Effector memory CD4-positive, alpha-beta T cell (primary cell): ENCODE data around the gene TAF9.
"Not testable (repeated sequence)": the region's sequence is repeated elsewhere in the genome, so short reads cannot be mapped to it uniquely, and the experiment has no call there.

Experiments used
- DNase-seq, 3 donors: peaks; one replicate each; pipeline ENCODE4 v3.0.0-alpha.2; 2020
- H3K27ac ChIP-seq: 2 replicates; pipeline ENCODE4 v1.7.0; 2013; ENCODE audit warnings: mild to moderate bottlenecking, low read length, moderate library complexity; ENCODE audit not compliant: insufficient read depth, poor library complexity, severe bottlenecking
- H3K27me3 ChIP-seq: replicated peaks from 2 replicates; pipeline ENCODE4 v1.7.0; 2013; ENCODE audit warnings: mild to moderate bottlenecking, low read length; ENCODE audit not compliant: insufficient read depth, control insufficient read depth, poor library complexity, severe bottlenecking
- H3K36me3 ChIP-seq: 2 replicates; pipeline ENCODE4 v1.7.0; 2013; ENCODE audit warnings: mild to moderate bottlenecking, low read length, moderate library complexity; ENCODE audit not compliant: control insufficient read depth, insufficient read depth
- H3K4me1 ChIP-seq: 2 replicates; pipeline ENCODE4 v1.7.0; 2013; ENCODE audit warnings: low read length, mild to moderate bottlenecking; ENCODE audit not compliant: control insufficient read depth, insufficient read depth, poor library complexity, severe bottlenecking
- H3K4me3 ChIP-seq: 2 replicates; pipeline ENCODE4 v1.7.0; 2013; ENCODE audit warnings: low read length, low read depth, mild to moderate bottlenecking; ENCODE audit not compliant: insufficient read depth, poor library complexity, severe bottlenecking
- H3K9me3 ChIP-seq: 2 replicates; pipeline ENCODE4 v1.7.0; 2013; ENCODE audit warnings: mild to moderate bottlenecking, low read length, moderate library complexity; ENCODE audit not compliant: control insufficient read depth

Gene TAF9

DNA sequence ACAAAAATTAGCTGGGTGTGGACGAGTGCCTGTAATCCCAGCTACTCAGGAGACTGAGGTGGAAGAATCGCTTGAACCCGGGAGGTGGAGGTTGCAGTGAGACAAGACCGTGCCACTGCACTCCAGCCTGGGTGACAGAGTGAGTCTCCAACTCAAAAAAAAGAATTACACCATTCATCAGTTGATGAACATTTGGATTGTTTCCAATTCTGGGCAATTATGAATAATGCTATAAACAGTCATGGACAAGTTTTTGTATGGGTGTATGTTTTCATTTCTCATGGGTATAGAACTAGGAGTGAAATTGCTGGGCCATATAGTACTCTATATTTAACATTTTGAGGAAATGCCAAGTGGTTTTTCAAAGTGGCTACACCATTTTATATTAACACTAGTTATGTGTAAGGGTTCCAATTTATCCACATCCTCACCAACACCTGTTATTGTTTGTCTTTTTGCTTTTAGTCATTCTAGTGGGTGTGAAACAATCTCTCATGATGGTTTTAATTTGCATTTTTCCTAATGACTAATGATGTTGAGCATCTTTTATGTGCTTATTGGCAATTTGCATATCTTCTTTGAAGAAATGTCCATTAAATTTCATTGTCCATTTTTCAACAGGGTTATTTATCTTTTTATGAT is 27.7 kb downstream of the TAF9 start:
- Histone ChIP-seq H3K27ac (no peak overlapping the region), H3K9me3 (no peaks in the 10 kb centered on the region), H3K27me3 (no peaks in the 10 kb centered on the region), H3K4me3 (no peak overlapping the region), H3K4me1 (no peaks in the 10 kb centered on the region), H3K36me3 (no peaks in the 10 kb centered on the region)
- DNase-seq, result no peak

DNA sequence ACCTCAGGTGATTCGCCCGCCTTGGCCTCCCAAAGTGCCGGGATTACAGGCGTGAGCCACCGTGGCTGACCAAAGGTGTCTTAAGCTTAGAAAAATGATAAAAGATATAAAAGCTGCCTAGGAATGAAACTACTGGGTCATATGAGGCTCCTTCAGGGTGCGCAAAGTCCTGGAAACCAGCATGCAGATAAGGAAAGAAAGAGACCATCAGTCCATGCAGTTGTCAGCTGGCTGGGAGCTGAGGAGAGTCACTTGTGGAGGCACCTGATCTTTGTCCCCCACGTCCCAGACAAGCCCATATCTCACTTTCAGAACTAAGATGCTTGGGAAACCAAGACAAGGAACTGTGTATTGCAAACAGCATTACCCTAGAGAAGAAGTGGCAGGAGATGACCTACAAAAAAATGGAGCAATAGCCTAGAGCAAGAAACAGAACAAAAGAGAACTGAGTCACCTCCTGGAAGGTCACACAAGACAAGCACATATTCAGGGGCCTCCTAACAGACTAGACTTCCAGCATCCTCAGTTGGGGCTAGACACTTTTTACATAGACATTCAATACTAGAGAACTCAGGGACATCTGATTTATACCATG is 33.9 kb downstream of the TAF9 start:
- DNase-seq, result no peak
- Histone ChIP-seq H3K4me1 (peaks cover 2% of the 10 kb centered on the region), H3K9me3 (no peaks in the 10 kb centered on the region)

DNA sequence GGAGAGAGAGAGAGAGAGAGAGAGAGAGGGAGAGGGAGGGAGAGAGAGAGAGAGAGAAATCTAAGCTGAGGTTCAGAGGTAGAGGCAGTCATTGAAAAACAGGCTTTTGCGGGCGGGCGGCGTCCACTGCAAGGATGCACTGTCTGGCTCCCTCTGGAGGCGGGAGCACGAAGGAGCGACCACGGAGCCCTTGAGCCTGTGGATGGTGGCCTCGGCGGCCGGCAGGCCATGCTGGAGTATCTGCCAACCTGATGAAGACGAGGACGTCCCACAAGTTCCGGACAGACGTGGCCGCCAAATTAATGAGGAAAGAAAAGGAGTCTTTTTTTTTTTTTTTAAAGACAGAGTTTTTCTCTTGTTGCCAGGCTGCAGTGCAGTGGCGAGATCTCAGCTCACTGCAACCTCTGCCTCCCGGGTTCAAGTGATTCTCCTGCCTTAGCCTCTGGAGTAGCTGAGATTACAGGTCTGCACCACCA is 34.5 kb downstream of the TAF9 start:
- Histone ChIP-seq H3K27me3 (no peaks in the 10 kb centered on the region), H3K36me3 (no peaks in the 10 kb centered on the region), H3K4me3 (no peak overlapping the region), H3K27ac (no peak overlapping the region), H3K4me1 (peaks cover 2% of the 10 kb centered on the region), H3K9me3 (no peaks in the 10 kb centered on the region)
- peak; percentile 44 to 61 (median 48) for DNase-seq

More for the DNA sequence above, 33.9 kb downstream of the TAF9 start:
- Histone ChIP-seq H3K27me3 (no peaks in the 10 kb centered on the region), H3K27ac (no peak overlapping the region), H3K4me3 (no peak overlapping the region), H3K36me3 (no peaks in the 10 kb centered on the region)

DNA sequence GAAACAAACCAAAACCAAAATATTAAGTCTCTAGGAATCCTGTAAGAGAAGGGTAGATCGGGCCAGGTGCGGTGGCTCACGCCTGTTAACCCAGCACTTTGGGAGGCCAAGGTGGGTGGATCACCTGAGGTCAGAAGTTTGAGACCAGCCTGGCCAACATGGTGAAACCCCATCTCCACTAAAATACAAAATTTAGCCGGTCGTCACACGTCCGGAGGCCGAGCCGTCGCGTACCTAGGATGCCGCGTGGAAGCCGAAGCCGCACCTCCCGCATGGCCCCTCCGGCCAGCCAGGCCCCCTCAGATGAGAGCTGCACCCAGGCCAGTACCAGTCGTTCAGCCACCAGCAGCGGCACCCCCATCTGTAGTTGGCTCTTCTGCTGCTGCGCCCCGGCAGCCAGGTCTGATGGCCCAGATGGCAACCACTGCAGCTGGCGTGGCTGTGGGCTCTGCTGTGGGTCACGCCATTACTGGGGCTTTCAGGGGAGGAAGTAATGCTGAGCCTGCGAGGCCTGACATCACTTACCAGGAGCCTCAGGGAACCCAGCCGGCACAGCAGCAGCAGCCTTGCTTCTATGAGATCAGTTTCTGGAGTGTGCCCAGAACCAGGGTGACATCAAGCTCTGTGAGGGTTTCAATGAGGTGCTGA is 35.5 kb downstream of the TAF9 start:
- H3K27ac ChIP-seq, H3K9me3 ChIP-seq, DNase-seq, H3K4me3 ChIP-seq, H3K36me3 ChIP-seq, H3K27me3 ChIP-seq, H3K4me1 ChIP-seq: not testable (repeated sequence)

DNA sequence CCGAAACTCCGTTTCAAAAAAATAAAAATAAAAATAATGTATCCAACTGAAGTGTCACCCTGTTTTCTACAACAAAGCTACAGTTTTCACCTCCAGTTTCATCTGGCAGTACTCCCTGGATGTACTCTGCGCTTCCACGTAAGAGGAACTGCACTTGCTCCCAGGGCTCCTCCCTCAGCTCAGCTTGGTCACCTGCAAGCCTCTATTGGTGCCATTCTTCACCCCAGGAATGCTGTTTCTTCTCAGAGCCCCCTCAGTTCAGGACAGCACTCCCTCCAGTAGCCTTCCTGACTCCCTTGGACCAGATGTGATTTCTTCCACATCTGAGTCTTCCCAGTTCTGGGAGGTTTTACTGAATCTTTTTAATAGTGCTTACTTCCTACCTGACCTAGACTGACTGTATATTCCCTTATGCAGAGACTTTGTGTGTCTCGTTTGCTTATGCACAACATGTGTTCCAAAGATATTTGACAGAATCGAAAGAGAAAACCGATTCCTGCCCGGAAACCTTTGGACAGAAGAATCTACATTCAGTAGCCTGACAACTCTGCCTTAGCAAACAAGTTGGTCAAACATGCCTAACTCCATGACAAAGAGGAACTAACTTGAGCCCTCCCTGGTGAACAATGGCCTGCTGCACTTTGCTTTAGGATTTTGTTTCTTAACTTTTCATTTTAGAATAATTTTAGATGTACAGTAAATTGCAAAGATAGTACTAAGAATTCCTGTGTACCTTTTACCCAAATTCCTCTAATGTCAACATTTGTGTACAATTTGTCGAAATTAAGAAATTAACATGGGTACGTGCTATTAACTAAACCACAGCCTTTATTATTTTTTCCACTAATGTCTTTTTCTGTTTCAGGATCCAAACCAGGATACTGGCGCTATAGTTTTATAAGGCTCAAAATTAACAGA is 37.5 kb downstream of the TAF9 start:
- Histone ChIP-seq H3K27ac (peak overlapping the region; percentile 62), H3K4me3 (peak overlapping the region; percentile 66), H3K36me3 (no peaks in the 10 kb centered on the region), H3K4me1 (peaks cover 2% of the 10 kb centered on the region), H3K27me3 (no peaks in the 10 kb centered on the region), H3K9me3 (no peaks in the 10 kb centered on the region)
- no peak for DNase-seq

DNA sequence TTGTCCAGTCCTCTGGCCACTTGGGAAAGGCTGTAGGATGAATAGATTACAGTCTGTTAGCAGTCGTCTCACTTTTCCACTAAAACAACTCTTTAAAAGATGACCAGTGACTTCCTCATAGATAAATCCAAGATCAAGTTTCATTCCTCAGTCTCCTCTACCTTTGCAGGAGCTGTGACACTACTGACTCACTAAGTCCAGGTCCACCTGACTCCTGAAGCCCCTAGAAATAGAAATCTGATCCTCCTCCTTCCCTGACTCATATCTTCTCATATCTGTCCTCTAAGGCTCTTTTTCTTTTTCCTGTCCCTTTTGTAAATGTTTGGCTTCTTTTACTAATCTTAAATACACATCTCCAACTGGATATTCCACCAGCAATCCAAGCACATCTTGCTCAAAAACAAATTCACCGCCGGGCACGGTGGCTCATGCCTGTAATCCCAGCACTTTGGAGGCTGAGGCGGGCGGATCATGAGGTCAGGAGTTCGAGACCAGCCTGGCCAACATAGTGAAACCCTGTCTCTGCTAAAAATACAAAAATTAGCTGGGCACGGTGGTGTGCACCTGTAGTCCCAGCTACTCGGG is 39.3 kb downstream of the TAF9 start:
- Histone ChIP-seq H3K4me1 (peaks cover 2% of the 10 kb centered on the region), H3K4me3 (no peak overlapping the region), H3K27me3 (no peaks in the 10 kb centered on the region), H3K9me3 (no peaks in the 10 kb centered on the region), H3K27ac (no peak overlapping the region), H3K36me3 (no peaks in the 10 kb centered on the region)
- no peak for DNase-seq

DNA sequence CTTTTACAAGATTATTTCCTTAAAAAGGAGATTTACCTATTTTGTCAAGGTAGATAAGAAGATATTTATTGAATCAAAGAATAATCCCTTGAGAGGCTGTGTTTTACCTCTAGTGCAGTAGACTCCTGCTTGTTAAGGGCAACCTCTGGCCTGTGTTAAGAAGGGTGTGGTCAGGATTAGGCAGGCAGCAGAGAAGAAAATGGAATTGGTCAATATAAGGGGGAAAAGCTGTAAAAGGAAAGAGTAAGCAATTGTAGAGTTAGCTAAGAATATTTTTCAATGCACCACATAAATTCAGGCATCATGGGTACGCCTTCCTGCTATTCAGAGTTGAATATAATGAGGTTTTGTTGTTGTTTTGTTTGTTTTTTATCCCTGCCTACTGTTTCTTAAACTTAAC is 43.0 kb downstream of the TAF9 start:
- no peaks in the 10 kb centered on the region for H3K36me3 ChIP-seq
- no peak overlapping the region for H3K27ac ChIP-seq
- no peaks in the 10 kb centered on the region for H3K27me3 ChIP-seq
- H3K9me3 ChIP-seq, result no peaks in the 10 kb centered on the region
- DNase-seq, result no peak
- H3K4me3 ChIP-seq, result no peak overlapping the region
- no peaks in the 10 kb centered on the region for H3K4me1 ChIP-seq

DNA sequence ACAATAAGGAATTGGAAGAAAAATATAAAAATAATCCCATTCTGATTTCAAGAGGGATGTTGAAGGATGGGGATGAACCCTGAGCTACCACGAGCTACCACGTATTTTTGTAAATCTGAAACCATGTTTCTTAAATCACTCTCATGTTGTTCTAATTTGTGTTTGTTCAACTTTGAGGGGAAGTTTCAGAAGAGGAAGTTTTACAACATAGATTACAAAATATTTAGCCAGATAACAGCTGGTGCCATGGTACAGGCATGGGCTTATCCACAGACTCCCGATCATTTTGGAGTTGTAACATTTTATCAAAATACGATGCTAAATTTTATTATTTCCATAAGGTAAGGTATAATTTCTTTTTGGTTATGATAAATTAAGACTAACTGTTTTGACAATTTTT is 51.9 kb downstream of the TAF9 start:
- no peak for DNase-seq
- Histone ChIP-seq H3K27ac (no peak overlapping the region), H3K4me1 (no peaks in the 10 kb centered on the region), H3K9me3 (no peaks in the 10 kb centered on the region), H3K4me3 (no peak overlapping the region), H3K27me3 (no peaks in the 10 kb centered on the region), H3K36me3 (peaks cover 8% of the 10 kb centered on the region)

DNA sequence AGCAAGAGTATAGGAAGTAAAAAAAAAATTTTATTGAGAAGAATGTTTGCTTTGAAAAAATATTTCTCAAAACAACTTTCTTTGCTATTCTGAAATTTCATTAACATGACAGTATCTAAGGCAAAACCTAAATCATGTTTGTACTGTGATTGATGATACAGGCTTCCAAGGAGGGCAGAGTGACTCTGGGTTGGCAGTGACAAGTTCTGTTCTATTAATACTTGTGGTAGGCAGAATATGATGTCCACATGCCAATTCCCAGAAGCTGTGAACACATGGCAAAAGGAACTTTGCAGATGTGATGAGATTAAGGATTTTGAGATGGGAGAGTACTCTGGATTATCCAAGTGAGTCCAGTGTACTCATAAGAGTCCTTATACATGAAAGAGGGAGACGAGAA is 53.3 kb downstream of the TAF9 start:
- no peak overlapping the region for H3K4me3 ChIP-seq
- DNase-seq, result no peak
- H3K27ac ChIP-seq, result no peak overlapping the region
- peaks cover 8% of the 10 kb centered on the region for H3K36me3 ChIP-seq
- no peaks in the 10 kb centered on the region for H3K27me3 ChIP-seq
- H3K9me3 ChIP-seq, result no peaks in the 10 kb centered on the region
- H3K4me1 ChIP-seq, result no peaks in the 10 kb centered on the region
